CD4-positive, alpha-beta T cell (primary cell): ENCODE data around the gene TBC1D22B. TPM values are rescaled to one million over a fixed set of nuclear protein-coding genes. Genes with fewer than 3 reads are reported as not detected.

Source experiments
- ATAC-seq: fragments of 200-7000 bp; cut with Tn5 transposase; one replicate; pipeline ENCODE4 v1.10.0; 2022; ENCODE audit warnings: mild to moderate bottlenecking; ENCODE audit not compliant: poor library complexity
- CTCF ChIA-PET: fragments of 350-600 bp; sonication (Branson Sonifier 250); formaldehyde crosslinking; loops from one replicate; lab custom pipeline; 2021; ENCODE audit warnings: antibody characterized with exemption, inconsistent platforms; lab: Charles Lee
- POLR2A ChIA-PET: fragments of 350-600 bp; sonication (Branson Sonifier 250); formaldehyde crosslinking; loops from one replicate; lab custom pipeline; 2021; ENCODE audit warnings: antibody characterized with exemption, inconsistent platforms; lab: Charles Lee
- DNase-seq, 14 experiments: peaks; one replicate each; pipeline ENCODE4 v3.0.0-alpha.2; 2013 to 2020; ENCODE audit warnings: mixed read lengths in 2 of 14
- H3K27ac ChIP-seq, 2 donors: one replicate each; pipeline versions ENCODE4 v1.5.1 to v1.7.0; 2013; ENCODE audit warnings: low read length in 2 of 2, low read depth in 1 of 2, mild to moderate bottlenecking in 1 of 2
- H3K27me3 ChIP-seq, 2 experiments: 1 replicate in 1 of 2; 2 replicates in 1 of 2; pipeline versions ENCODE4 v1.6.1 to v1.7.0; 2013; ENCODE audit warnings: low read length in 2 of 2, control low read depth in 1 of 2, mild to moderate bottlenecking in 1 of 2, moderate library complexity in 1 of 2; ENCODE audit not compliant: insufficient read depth in 2 of 2, control insufficient read depth in 1 of 2
- H3K36me3 ChIP-seq: one replicate; pipeline ENCODE4 v1.6.1; 2013; ENCODE audit warnings: low read length, control low read depth; ENCODE audit not compliant: insufficient read depth
- H3K4me1 ChIP-seq: one replicate; pipeline ENCODE4 v1.6.1; 2013; ENCODE audit warnings: low read length, control low read depth; ENCODE audit not compliant: insufficient read depth
- H3K4me3 ChIP-seq: one replicate; pipeline ENCODE4 v1.5.1; 2013; ENCODE audit warnings: mild to moderate bottlenecking, low read length, moderate library complexity
- H3K9me3 ChIP-seq, 2 experiments: 1 replicate in 1 of 2; 2 replicates in 1 of 2; pipeline versions ENCODE4 v1.6.1 to v1.7.0; 2013; ENCODE audit warnings: low read length in 2 of 2, mild to moderate bottlenecking in 2 of 2, control low read depth in 1 of 2, moderate library complexity in 1 of 2; ENCODE audit not compliant: control insufficient read depth in 1 of 2, insufficient read depth in 1 of 2
- H3K27ac Mint-ChIP-seq: one replicate; pipeline ENCODE4 v1.8.0; 2020; ENCODE audit warnings: mixed read lengths
- H3K27me3 Mint-ChIP-seq: one replicate; pipeline ENCODE4 v1.8.0; 2021; ENCODE audit warnings: mixed read lengths
- H3K36me3 Mint-ChIP-seq: one replicate; pipeline ENCODE4 v1.8.0; 2021; ENCODE audit warnings: low read depth, mixed read lengths
- H3K4me1 Mint-ChIP-seq: one replicate; pipeline ENCODE4 v1.8.0; 2021; ENCODE audit warnings: low read depth, mixed read lengths
- H3K4me3 Mint-ChIP-seq: one replicate; pipeline ENCODE4 v1.8.0; 2020; ENCODE audit warnings: mild to moderate bottlenecking, mixed read lengths
- H3K9me3 Mint-ChIP-seq: one replicate; pipeline ENCODE4 v1.8.0; 2020; ENCODE audit warnings: mixed read lengths
- intact Hi-C, 2 experiments: fragments of 100-400 bp; cut with DNase I in 1 of 2; cut with micrococcal nuclease in 1 of 2; formaldehyde crosslinking; loops; one replicate each; pipeline versions ENCODE4 v1.15.1 to v1.9.0; 2023 to 2025; cut with DNase I, micrococcal nuclease
- total RNA-seq, 174 experiments: library from RNA in 2 of 174; stranded (reverse) in 2 of 174; gene quantifications; one replicate each; pipeline ENCODE4 v1.2.3 and lab custom pipeline; 2021 to 2026
- TF ChIP-seq, protein P1 (sequence below): fragments of 200-600 bp; IDR thresholded peaks from one replicate; pipeline ENCODE4 v1.8.0; 2022; ENCODE audit warnings: antibody characterized with exemption, mild to moderate bottlenecking

TBC1D22B gene
- total RNA-seq, 2 experiments from 2014 or later = 5.9 to 6.6 TPM

DNA sequence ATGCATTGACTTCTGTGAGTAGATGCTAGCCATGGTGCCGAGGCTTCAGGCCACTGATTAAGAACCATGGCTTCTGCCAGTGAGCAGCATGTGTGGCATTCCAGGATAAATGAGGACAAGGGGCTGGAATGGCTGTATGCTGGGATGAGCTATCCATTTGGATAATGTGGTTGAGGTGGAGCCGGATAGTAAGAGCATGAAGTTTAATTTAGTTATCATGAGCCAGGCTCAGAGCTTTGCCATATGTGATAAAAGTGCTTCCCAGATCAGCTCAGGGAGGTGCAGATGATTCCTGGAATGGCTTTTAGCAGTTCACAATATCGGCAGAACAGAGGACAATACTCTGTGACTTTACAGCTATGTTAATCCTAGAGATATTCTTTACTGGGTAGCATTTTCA lies 61.6 kb downstream of the TBC1D22B start:
- H3K36me3 ChIP-seq = peaks cover 73% of the 10 kb centered on the region
- intact Hi-C loops = loop anchor here (5.0 to 10.0 kb wide), 2 partner anchors 302 to 304 kb away; no protein-coding TSS in a partner anchor
- H3K27me3 Mint-ChIP-seq = no peaks in the 10 kb centered on the region
- H3K27me3 ChIP-seq = no peaks in the 10 kb centered on the region
- H3K36me3 Mint-ChIP-seq = peaks cover 26% of the 10 kb centered on the region
- H3K27ac ChIP-seq = no peak overlapping the region
- peaks cover 5% of the 10 kb centered on the region for H3K4me1 Mint-ChIP-seq
- POLR2A ChIA-PET = no interaction called here
- no peaks in the 10 kb centered on the region for H3K9me3 ChIP-seq
- no peaks in the 10 kb centered on the region for H3K4me1 ChIP-seq
- no peak overlapping the region for H3K4me3 Mint-ChIP-seq
- no peak overlapping the region for H3K27ac Mint-ChIP-seq
- no peak overlapping the region for H3K4me3 ChIP-seq
- ATAC-seq (no peak), DNase-seq (no peak)
- H3K9me3 Mint-ChIP-seq = no peaks in the 10 kb centered on the region
- TF ChIP-seq, protein P1, sequence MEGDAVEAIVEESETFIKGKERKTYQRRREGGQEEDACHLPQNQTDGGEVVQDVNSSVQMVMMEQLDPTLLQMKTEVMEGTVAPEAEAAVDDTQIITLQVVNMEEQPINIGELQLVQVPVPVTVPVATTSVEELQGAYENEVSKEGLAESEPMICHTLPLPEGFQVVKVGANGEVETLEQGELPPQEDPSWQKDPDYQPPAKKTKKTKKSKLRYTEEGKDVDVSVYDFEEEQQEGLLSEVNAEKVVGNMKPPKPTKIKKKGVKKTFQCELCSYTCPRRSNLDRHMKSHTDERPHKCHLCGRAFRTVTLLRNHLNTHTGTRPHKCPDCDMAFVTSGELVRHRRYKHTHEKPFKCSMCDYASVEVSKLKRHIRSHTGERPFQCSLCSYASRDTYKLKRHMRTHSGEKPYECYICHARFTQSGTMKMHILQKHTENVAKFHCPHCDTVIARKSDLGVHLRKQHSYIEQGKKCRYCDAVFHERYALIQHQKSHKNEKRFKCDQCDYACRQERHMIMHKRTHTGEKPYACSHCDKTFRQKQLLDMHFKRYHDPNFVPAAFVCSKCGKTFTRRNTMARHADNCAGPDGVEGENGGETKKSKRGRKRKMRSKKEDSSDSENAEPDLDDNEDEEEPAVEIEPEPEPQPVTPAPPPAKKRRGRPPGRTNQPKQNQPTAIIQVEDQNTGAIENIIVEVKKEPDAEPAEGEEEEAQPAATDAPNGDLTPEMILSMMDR = no peak
- CTCF ChIA-PET = interaction anchor here (1.6 kb wide), 1 partner anchor 9 kb away, joined by 5 read pairs; no protein-coding TSS in a partner anchor

DNA sequence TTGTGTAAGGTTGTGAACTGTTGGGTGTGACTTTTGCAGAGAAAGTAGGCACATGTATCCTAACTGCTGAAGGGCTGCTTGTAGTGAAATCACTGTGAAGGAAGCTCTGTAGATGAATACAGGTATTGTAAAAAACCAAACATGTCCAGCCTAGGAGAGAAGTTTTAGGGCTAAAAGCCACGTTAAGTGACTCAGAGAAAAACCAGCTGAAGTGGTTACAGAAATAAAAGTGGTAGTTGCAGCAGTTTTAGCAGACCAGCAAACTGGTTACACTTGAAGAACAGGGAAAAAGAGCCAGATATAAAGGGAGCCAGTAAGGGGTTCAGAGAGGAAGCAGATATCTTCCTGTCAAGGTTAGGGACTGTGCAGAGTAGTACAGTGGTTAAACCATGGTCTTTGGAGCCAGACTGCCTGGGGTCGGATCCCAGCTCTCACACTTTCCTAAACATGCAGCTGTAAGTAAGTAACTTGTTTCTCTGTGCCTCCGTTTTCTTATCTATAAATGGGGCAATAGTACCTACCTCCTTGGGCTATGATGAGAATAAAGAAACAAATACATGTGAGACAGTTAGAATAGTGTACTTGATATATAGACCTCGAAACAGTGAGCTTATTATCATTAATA lies 62.4 kb downstream of the TBC1D22B start:
- Histone ChIP-seq H3K27ac (no peak overlapping the region), H3K9me3 (no peaks in the 10 kb centered on the region), H3K4me1 (no peaks in the 10 kb centered on the region), H3K36me3 (peaks cover 68% of the 10 kb centered on the region), H3K27me3 (no peaks in the 10 kb centered on the region), H3K4me3 (no peak overlapping the region)
- Mint-ChIP-seq H3K27ac (no peak overlapping the region), H3K4me1 (peaks cover under 1% of the 10 kb centered on the region), H3K4me3 (no peak overlapping the region), H3K36me3 (peaks cover 18% of the 10 kb centered on the region), H3K9me3 (no peaks in the 10 kb centered on the region), H3K27me3 (no peaks in the 10 kb centered on the region)
- no peak for ATAC-seq
- no peak for DNase-seq
- ChIA-PET POLR2A (no interaction called here), CTCF (interaction anchor here (0.7 to 1.6 kb wide), 2 partner anchors 10 to 16 kb away, joined by 3 to 5 read pairs; no protein-coding TSS in a partner anchor)
- TF ChIP-seq, protein P1 = no peak
- intact Hi-C loops = loop anchor here (5.0 to 10.0 kb wide), 2 partner anchors 303 to 305 kb away; no protein-coding TSS in a partner anchor

DNA sequence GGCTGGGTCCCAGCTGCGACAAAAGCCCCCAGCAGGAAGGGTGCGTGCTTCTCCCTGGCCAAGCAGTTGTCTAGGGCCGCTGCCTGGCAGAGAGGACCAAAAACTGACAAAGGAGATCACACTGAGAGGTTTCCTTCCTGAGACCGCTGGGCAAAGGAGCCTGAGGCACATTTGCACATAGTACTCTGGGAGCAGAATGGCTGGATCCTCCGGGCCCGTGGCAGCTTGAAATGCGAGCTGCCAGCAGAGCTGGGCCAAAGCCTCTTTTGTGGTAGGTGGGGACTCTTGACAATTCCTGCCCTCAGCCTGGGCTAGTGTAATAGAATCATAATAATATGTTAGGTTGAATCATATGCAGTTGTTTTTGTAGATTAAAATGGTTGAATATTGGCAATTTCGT lies 63.1 kb downstream of the TBC1D22B start:
- Histone ChIP-seq H3K27me3 (no peaks in the 10 kb centered on the region), H3K36me3 (peaks cover 62% of the 10 kb centered on the region), H3K4me3 (no peak overlapping the region), H3K4me1 (no peaks in the 10 kb centered on the region), H3K27ac (no peak overlapping the region), H3K9me3 (no peaks in the 10 kb centered on the region)
- intact Hi-C loops = no loop called here
- ChIA-PET CTCF (no interaction called here), POLR2A (no interaction called here)
- ATAC-seq = no peak
- H3K4me1 Mint-ChIP-seq = no peaks in the 10 kb centered on the region
- no peak overlapping the region for H3K4me3 Mint-ChIP-seq
- no peaks in the 10 kb centered on the region for H3K27me3 Mint-ChIP-seq
- DNase-seq = no peak
- no peak overlapping the region for H3K27ac Mint-ChIP-seq
- H3K9me3 Mint-ChIP-seq = no peaks in the 10 kb centered on the region
- TF ChIP-seq, protein P1 = no peak
- peaks cover 15% of the 10 kb centered on the region for H3K36me3 Mint-ChIP-seq
